Activated CD4-positive, CD25-positive, alpha-beta regulatory T cell (primary cell): ENCODE results near the gene KCNC4.

Source experiments
- DNase-seq, 4 experiments: peaks; one replicate each; lab custom pipeline; 2025; lab: John Stamatoyannopoulos, UW

The KCNC4 gene

GRCh38 chr1:110233861-110234260, 23.7 kb downstream of the KCNC4 start:
- no peak for DNase-seq

GRCh38 chr1:110234691-110235090, 24.6 kb downstream of the KCNC4 start:
- DNase-seq: no peak

DNA sequence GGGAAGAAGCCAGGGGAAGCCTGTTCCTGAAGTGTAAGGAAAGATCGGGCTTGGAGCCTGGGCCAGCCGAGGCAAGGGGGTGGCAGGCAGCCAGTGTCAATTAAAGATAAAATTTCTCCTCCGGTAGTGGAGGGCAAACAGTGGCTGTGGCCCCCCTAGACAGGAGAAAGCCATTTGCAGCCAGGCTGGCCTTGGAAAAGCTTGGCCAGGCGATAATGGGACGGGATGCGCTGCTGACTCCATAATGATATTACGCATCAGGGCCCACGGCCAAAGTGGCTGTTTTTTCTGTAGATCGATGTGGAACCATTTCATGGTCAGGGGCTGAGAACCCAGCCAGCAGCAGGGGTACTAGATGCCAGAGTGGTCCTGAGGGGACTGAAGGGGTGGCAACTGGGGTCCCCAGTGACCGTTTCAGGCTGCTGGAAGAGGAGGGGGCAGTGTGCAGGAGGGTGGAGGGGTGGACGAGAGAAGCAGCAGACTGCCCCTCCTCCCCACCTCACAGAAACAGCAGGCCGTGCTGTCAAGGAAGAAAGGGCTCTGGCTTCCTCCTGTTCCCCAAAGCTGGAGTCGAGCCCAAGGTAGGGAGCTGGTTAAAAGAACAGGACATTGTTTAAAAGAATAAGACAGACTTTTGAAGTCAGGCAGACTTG, 25.2 kb downstream of the KCNC4 start:
- DNase-seq: no peak

DNA sequence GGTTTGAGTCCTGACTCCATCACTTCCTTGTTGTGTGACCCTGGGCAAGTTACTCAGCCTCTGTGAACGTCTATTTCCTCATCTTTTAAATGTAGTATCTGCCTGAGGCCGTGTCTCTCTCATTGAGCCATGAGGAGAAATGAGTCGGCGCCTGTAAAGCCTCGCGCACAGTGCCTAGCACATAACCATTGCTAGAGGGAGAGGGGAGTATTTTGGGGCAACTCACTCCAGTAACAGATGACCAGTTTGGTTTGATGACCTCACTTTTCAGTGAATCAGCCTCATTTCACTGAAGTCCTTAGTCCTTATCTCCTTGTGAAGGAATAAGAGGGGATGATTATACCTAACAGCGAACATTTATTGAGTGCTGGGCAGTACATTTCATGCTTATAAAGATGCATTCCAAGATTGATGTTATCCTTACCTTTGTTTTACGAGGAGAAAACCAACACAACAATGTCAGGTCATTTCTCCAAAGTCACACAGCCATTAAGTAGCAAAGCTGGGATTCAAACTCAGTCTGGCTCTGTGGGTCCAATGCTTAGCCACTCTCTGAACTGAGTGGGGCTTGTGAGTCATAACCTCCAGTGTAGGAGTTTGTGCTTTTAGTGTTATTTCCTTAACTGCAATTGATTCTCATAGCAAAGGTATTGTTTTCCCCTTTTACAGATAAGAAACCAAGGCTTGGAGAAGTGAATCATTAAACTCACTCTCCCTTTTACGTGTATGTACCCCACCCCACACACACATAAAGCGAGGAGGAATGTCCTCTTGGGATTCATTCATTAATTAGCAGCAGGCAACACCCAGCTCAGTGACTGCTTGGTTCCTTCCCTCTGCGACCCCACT, 25.9 kb downstream of the KCNC4 start:
- DNase-seq: no peak

GRCh38 chr1:110237386-110238152, 27.5 kb downstream of the KCNC4 start:
- no peak for DNase-seq

GRCh38 chr1:110239441-110240430, 29.6 kb downstream of the KCNC4 start:
- DNase-seq: no peak

DNA sequence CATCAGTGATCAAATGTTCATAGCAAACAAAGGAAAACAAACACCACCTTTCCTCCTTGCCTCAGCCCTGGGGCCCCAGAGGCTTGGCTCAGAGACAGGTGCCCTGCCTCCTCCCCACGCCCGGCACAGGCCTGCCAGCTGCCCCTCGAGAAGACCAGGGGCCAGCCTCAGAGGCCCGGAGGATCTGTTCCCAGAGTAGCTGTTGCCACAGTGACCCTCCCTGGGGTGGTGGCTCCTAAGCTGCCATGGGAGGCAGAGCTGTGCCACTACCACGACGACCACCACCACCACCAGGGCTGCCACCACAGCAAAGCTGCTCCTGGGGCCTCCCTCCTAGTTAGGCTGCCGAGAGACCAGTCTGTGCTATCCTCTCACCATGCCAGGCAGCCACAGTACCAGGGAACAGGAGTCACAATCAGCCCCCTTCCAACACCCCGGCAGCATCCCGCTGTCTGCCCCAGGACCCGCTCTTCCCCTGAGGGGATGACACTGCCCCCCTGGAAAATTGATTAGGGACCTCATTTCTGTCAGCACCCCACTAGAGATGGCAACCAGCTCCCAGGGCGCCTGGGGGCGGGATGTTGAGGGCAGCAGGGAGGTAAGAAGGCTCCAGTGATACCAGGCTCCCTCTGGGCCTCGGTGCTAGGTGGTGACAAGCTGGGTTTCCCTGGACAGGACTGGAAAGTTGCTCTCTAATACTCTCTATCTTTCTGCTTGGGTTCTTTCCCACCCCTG, 30.5 kb downstream of the KCNC4 start:
- no peak for DNase-seq

DNA sequence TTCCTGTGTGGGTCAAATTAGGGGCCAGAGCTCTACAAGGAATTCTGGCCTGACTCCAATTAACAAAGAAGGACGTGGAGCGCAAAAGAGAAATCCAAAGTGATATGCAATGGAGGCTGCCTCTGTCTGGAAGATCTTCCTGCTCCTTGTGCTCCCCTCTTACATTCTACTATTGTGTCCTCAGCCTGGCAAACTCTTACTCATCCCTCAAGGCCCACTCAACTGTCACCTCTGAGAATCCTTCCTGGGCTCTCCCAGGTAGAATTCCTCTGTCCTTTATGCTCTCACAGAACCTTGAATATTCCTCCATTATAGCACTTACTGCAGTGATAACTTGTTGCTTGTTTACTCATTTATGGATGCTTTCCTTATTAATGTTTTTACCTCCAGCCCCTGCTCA, 31.4 kb downstream of the KCNC4 start:
- DNase-seq: no peak

- DNase-seq: no peak
These were observed 31.9 kb downstream of the KCNC4 start for GRCh38 chr1:110242062-110242461.

- no peak for DNase-seq
These were observed 32.6 kb downstream of the KCNC4 start for GRCh38 chr1:110242731-110243130.

DNA sequence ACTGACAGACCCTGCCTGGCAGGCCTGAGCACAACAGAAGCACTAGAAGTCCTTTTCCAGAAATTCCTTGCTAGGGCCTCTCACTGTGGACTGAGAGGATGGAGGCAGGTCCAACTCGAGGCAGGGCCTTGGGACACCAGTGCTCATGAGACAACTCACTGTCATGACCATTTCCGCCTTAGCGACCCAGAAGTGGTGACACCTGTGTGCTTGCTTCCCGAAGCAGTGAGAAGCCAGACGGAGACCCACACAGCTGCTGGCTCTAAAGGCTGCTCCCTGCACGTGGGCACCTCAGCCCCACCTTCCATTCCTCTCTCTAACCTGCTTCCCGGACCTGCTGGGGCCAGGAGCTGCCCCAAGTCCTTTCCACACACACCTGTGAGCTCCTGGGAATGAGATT, 33.0 kb downstream of the KCNC4 start:
- DNase-seq: no peak

DNA sequence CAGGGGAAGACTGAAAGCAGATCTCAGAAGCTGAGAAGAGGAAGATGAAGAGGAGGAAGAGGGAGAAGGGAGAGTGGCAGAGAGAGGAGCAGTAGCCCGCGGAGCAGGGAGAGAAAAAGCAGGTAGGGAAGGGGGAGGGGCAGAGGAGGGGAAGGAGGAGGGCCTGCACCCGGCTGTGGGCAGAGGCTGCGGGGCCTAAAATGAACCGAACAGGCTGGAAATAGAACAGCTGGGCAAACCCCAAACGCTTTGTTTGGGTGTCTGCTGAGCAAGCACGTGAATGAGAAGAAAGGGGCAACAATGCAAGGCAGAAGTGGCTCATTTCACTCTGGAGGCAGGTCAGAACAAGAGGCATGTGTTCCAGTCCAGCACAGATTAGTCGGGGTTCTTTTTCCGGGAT, 33.5 kb downstream of the KCNC4 start:
- DNase-seq: no peak

DNA sequence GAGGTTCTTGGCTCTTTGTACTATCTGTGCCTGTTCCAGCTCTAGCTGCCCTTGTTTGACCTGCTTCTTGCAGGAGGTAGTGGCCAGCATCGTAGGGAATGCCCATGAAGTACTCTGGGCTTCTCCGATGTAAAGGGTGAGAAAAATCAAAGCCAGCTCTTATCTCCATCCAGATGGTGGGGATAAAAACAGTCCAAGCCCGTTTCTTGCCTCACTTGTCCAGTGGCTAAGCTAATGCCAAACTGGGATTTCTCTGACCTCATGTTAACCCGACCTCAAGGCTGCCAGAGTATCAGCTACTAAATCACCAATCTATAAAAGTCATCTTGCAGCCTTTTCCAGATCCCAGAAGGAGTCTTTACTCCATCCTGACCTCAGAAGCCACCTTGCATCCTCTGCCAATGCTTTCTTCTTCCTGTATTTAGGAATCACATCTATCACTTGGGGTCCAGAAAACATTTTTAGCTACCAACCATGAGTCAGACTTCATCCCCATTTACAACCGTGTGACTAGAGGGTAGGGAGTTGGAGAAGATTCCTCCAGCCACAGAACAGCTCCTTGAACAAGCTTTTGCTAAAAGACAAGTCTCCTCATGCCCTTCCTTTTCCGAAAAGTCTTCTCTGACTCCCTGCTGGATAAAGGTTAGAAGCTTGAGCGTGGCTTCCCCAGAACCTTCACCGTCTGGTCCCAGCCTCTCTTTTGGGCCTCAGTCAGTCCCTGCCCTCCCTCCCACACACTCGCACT, 35.9 kb downstream of the KCNC4 start:
- no peak for DNase-seq

- DNase-seq: no peak
These were observed 38.6 kb downstream of the KCNC4 start for GRCh38 chr1:110248746-110249145.

DNA sequence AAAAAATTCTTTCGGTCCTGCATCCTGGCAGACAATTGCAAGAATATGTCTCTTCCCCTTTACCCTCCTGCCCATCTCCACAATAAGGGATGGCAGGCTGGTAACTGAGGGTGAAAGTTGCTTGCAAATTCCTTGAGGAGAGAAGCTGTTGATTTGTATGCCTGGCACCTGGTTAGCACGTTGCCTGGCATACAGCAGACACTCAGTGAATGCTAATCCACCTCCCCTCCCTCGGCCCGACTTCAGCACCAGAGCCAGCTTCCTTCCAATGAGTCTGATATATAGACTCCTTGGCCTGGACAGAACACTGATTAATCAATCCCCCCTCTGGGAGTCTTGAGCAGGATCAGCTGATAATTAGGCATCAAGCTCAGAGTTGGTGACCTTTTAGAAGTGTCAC, 39.1 kb downstream of the KCNC4 start:
- DNase-seq: no peak

GRCh38 chr1:110250008-110250407, 39.9 kb downstream of the KCNC4 start:
- no peak for DNase-seq

DNA sequence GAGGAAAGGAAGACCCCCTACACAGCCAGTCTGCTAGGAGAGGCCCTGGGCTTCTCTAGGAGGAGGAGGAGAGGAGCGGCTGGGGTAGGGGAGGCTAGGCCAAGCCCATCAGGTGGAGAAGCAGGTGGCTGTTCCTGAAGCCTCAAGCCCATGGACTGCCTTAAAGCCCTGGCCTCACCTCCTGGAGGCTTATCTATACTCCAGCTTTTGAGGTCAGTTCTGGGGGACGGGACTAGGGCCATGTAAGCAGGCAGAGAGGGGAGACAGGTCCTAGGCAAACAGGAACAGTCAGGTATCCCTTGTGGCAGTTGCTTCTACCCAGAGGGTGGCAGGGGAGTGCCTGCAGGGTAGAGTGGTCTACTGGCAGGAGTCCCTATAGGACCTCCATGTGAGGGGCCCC, 40.6 kb downstream of the KCNC4 start:
- no peak for DNase-seq

DNA sequence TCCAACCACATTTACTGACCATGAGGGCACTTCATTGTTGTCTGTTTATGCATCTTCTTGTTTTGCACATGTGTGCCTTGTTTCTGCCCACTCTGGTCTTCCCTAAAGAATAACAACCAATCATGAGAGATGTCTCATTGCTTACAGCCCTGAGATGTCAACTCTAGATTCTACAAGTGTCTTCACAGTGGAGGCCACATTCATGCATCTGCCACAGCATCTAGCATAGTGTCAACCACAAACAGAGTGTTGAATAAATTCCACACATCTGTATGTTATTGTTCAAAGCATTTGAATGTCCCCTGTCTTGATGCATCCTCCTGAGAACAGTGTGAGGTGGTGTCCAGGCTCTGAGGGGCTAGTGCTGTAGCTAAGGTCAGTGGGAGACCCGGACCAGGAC, 43.1 kb downstream of the KCNC4 start:
- no peak for DNase-seq

- DNase-seq: no peak
These were observed 44.7 kb downstream of the KCNC4 start for GRCh38 chr1:110254604-110255391.
